Measurements from ENCODE around the gene SFRP4. TPM values are rescaled to one million over a fixed set of nuclear protein-coding genes. Genes with fewer than 3 reads are reported as not detected.

The SFRP4 gene
- total RNA-seq, 2 experiments from 2014 or later: not detected

GRCh38 chr7:37945336-37945735, 28.7 kb upstream of the SFRP4 start:
- H3K27me3 Mint-ChIP-seq: no peaks in the 10 kb centered on the region
- ATAC-seq (ENCODE audit: poor library complexity) (no peak), DNase-seq (no peak)
- no peaks in the 10 kb centered on the region for H3K36me3 ChIP-seq (ENCODE audit: insufficient read depth, low read length)
- H3K27me3 ChIP-seq (ENCODE audit: control insufficient read depth in 1 of 2, insufficient read depth in 2 of 2, low read length in 2 of 2): no peaks in the 10 kb centered on the region
- H3K9me3 ChIP-seq (ENCODE audit: control insufficient read depth in 1 of 2, insufficient read depth in 1 of 2, low read length in 2 of 2): peaks cover 0 to 3% of the 10 kb centered on the region in 2 experiments
- H3K4me3 ChIP-seq (ENCODE audit: low read length): no peak overlapping the region
- intact Hi-C loops (cut with DNase I, micrococcal nuclease): no loop called here
- no peak for TF ChIP-seq CTCF (IDR thresholded peaks at IDR 0.05)
- no peak overlapping the region for H3K27ac Mint-ChIP-seq
- no peak overlapping the region for H3K4me3 Mint-ChIP-seq
- no peaks in the 10 kb centered on the region for H3K4me1 Mint-ChIP-seq (ENCODE audit: low read depth)
- CTCF ChIA-PET: no interaction called here
- POLR2A ChIA-PET: no interaction called here
- H3K27ac ChIP-seq (ENCODE audit: low read depth in 1 of 2, low read length in 2 of 2): no peak overlapping the region
- no peaks in the 10 kb centered on the region for H3K36me3 Mint-ChIP-seq (ENCODE audit: low read depth)
- H3K4me1 ChIP-seq (ENCODE audit: insufficient read depth, low read length): no peaks in the 10 kb centered on the region
- H3K9me3 Mint-ChIP-seq: no peaks in the 10 kb centered on the region

GRCh38 chr7:37944737-37945054, 28.1 kb upstream of the SFRP4 start:
- ChIA-PET POLR2A (no interaction called here), CTCF (no interaction called here)
- peaks cover 0 to 3% of the 10 kb centered on the region in 2 experiments for H3K9me3 ChIP-seq (ENCODE audit: control insufficient read depth in 1 of 2, insufficient read depth in 1 of 2, low read length in 2 of 2)
- no peak overlapping the region for H3K4me3 Mint-ChIP-seq
- no peak for ATAC-seq (ENCODE audit: poor library complexity)
- H3K36me3 ChIP-seq (ENCODE audit: insufficient read depth, low read length): no peaks in the 10 kb centered on the region
- H3K27me3 Mint-ChIP-seq: no peaks in the 10 kb centered on the region
- H3K36me3 Mint-ChIP-seq (ENCODE audit: low read depth): no peaks in the 10 kb centered on the region
- DNase-seq: no peak
- no peaks in the 10 kb centered on the region for H3K4me1 Mint-ChIP-seq (ENCODE audit: low read depth)
- intact Hi-C loops (cut with DNase I, micrococcal nuclease): no loop called here
- H3K9me3 Mint-ChIP-seq: no peaks in the 10 kb centered on the region
- no peak for TF ChIP-seq CTCF (IDR thresholded peaks at IDR 0.05)
- no peaks in the 10 kb centered on the region for H3K4me1 ChIP-seq (ENCODE audit: insufficient read depth, low read length)
- H3K27ac ChIP-seq (ENCODE audit: low read depth in 1 of 2, low read length in 2 of 2): no peak overlapping the region
- no peak overlapping the region for H3K4me3 ChIP-seq (ENCODE audit: low read length)
- H3K27ac Mint-ChIP-seq: no peak overlapping the region
- no peaks in the 10 kb centered on the region for H3K27me3 ChIP-seq (ENCODE audit: control insufficient read depth in 1 of 2, insufficient read depth in 2 of 2, low read length in 2 of 2)

GRCh38 chr7:37943905-37944736, 27.5 kb upstream of the SFRP4 start:
- no peaks in the 10 kb centered on the region for H3K36me3 ChIP-seq (ENCODE audit: insufficient read depth, low read length)
- no peaks in the 10 kb centered on the region for H3K9me3 Mint-ChIP-seq
- H3K4me3 ChIP-seq (ENCODE audit: low read length): no peak overlapping the region
- POLR2A ChIA-PET: no interaction called here
- no peak for ATAC-seq (ENCODE audit: poor library complexity)
- H3K27me3 Mint-ChIP-seq: no peaks in the 10 kb centered on the region
- no peak for TF ChIP-seq CTCF (IDR thresholded peaks at IDR 0.05)
- no peak overlapping the region for H3K4me3 Mint-ChIP-seq
- intact Hi-C loops (cut with DNase I, micrococcal nuclease): no loop called here
- no peak overlapping the region for H3K27ac Mint-ChIP-seq
- CTCF ChIA-PET: no interaction called here
- no peak overlapping the region for H3K27ac ChIP-seq (ENCODE audit: low read depth in 1 of 2, low read length in 2 of 2)
- H3K36me3 Mint-ChIP-seq (ENCODE audit: low read depth): no peaks in the 10 kb centered on the region
- no peaks in the 10 kb centered on the region for H3K4me1 ChIP-seq (ENCODE audit: insufficient read depth, low read length)
- no peaks in the 10 kb centered on the region for H3K27me3 ChIP-seq (ENCODE audit: control insufficient read depth in 1 of 2, insufficient read depth in 2 of 2, low read length in 2 of 2)
- no peak for DNase-seq
- peaks cover 0 to 3% of the 10 kb centered on the region in 2 experiments for H3K9me3 ChIP-seq (ENCODE audit: control insufficient read depth in 1 of 2, insufficient read depth in 1 of 2, low read length in 2 of 2)
- no peaks in the 10 kb centered on the region for H3K4me1 Mint-ChIP-seq (ENCODE audit: low read depth)
